NCI-H2227 (cell line): Measurements from ENCODE around the gene ANK2.

Experiments
- DNase-seq: peaks from one replicate; lab custom pipeline; 2025; ENCODE audit not compliant: unreplicated experiment; lab: John Stamatoyannopoulos, UW

ANK2 gene

DNA sequence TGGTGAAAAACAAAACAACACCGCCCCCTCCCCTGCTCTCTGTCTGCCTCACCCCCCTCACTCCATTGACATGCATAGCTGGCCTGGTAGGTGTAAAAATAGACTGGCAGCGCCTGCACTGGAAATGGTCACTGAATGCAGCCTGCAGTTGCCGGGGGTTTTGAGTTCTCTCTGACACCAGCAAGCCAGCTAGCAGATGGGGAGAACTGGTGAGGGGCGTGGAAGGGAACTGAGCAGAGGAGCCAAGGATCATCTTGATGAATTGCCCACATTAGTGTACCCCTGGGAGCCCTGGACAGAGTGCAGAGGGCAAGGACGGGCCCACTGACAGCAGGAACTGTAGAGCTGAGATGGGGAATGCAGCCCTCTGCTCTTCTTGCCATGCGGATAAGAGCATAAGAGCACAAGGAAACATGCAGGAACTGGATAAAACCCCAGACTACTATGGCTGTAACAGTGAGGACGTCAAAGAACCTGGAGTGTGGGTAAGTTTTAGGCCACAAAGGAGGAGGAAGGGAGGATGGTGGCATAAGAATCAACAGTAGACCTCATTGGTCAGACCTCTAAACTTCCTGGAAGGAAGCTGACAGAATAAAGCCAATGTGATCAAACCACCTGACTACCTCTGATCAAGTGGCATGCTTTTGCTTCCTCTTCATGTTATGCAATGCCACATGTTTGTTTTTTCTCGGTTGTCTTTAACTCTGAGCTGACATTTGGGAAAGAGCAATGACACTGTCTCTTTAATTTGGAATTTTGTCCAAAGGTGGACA lies 96.3 kb downstream of the ANK2 start:
- peak; percentile 31 for DNase-seq

DNA sequence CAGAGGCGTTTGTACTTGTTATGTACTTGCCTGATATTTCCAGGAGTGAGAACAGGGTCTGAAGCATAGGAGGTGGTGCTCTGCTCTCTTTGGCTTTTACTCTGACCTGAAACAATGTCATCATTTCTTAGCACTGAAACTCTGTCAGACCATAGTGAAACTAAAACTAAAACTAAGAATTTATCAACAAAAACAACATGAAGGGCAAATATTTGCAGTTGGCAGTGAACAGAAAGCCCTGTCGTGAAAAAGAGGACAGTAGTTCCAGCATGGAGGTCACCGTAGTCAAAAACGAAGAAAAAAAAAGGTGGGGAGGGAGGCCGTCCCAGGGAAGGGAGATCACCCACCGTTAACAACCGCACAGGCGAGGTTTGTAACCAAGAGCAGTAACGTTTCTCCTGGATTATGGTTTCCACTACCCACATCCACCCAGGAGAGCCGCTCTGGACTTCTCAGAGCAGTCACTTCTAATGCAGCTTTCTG lies 97.5 kb downstream of the ANK2 start:
- no peak for DNase-seq

DNA sequence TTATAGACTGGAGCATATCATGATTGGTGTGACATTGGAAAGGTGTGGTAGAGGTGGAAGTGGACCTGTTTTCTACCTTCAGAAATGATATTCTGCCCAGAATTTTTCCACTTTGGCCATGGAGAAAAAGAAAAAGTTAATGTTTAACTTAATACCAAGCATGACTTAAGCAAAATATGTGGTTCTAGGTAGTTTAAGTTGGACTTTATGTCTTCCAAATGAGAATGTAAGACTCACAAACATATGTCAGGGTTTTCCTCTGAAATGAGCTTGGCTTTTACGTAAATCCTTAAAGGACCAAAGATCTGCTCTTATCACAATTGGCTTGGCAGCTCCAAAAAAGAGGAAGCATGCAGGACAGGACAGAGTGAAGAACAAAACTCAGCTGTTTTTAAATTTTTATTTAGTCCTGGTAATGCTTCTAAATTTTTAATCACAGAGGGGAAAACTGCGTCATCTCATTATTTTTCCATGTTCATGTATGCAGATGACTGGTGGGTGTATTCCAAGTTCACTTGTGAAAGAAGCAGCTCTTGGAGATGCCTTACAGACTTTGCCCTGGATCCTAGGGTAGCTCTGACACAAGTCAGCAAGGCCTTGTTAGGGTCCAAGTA lies 98.2 kb downstream of the ANK2 start:
- DNase-seq = no peak

DNA sequence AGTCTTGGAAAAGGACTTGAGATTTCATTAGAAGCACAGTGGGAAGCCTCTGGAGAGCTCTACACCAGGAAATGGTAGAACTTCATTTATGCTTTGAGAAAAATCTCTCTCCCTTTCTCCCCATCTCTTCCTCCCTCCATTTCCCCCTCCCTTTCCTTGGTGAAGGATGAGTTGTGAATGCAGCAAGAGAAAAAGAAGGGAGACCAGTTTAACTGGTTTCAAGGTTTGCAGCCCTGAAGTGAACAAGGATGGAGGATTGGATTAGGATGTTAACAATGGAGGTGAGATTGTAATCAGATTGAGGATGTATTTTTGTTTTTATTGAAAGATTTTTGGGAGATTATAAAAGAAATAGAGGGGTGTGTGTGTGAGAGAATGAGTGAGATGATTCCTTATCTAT lies 99.5 kb downstream of the ANK2 start:
- no peak for DNase-seq

DNA sequence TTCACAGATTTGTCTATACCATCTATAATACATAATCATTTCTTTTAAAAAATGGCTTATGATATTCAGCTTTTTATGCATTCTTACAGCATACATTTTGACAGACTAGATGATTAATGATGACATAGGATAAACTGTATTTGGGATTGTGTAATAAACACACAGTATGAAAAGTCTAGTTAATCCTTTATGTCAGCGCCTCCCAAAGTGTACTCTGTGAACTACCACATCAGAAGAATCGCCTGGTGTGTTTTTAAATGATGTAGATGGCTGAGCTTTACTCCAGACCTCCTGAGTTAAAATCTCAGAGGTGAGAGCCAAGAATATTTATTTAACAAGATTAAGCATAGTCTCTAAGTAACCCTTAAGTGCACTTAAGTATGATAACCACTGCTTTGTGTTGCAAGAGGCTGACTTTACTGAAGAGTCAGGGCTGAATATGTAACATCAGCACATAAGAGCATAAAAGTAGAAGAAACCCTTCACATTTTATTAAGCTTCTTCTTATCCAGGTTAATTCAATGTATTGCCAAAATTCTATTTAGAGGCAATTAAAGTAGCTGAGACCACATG lies 104.2 kb downstream of the ANK2 start:
- peak; percentile 46 for DNase-seq

DNA sequence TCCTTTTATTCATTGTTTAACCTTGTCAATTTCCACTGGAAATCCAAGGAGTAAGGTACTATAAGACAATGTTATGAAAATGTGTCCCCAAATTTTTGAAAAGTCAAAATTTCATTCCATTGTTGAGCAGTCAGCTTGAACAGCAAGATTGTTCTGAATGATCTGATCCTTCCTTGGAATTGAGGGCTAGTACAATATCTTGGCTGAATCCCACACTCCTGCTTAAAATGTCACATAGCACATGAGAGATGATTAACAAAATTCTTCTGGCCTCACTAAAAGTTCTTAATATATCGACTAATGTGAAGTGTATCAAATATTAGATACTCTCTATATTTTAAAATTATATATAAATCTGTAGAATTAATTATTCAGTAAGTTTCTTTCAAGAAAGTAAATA lies 104.8 kb downstream of the ANK2 start:
- no peak for DNase-seq

DNA sequence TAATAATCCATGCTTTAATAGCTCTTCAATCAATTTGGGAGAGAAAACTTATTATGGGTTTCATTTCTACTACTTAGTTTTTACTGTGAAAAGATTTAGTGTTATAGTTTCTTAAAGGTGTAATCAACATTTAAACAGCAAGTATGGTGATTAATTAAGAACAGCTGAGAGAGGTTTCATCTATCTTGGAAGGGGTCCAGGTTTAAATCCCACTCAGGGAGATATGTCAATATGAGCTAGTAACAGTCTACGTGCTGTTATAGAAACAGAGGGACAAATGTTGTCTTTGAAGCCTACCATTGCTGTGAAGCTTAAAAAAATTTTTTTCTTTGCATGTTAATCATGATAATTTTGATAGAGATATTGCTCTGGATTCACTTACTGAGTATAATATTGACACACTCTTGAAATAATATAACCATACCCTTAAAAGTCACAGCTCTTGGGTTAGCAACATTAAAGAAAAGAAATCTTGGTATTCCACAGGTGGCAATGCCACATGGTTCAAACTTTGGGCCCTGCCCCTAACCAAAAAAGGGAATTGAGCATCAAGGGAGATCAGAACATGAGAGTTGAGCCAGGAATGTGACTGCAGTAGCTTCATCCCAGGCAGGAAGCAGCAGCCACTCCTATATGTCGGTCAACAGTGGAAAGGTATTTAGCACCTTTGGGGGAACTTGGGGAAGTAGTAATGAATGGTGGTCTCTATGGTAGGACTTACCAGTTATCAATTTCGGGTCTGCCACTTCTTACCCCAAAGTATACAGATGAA lies 107.8 kb downstream of the ANK2 start:
- DNase-seq = no peak

DNA sequence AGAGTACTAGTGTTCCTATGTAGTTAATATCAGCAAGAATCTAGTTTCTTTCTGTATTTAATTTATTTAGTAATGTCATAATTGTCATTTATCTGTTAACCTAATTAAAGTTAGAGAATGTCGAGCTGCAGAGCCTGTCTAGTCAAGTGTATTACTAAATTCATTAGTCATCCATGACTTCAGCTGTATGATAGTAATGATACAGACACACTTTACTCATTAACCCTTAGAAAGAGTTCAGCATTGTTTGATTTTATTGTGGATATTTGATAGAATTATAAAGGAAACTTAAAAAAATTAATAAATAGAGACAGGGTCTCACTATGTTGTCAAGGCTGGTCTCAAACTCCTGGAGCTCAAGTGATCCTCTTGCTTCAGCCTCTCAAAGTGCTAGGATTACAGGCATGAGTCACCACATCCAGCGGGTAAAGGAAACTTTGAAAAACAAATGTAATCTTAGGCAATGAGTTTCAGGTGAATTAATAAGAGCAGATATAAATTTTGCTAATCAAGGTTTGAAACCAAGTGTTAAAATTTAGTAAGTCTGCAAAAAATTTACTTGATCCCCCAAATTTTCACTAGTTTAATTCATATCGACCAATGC lies 110.6 kb downstream of the ANK2 start:
- no peak for DNase-seq

DNA sequence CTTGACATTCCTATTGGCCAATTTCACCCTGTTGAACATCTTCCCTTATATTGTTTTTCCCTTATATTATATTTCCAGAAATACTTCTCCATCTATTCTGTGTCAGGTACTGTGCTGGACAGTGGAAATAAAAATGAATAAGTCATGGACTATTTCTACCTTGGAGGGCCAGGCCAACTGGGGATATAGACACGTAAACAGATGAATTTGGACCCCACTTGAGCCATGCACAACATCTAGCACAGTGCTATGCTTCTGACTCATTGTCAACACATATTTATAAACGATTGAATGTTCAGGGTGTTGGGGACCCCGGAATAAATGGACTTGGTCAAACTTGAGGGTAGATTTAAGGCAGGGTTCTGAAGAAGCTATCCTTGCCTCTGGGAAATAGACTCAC lies 111.1 kb downstream of the ANK2 start:
- DNase-seq = no peak

DNA sequence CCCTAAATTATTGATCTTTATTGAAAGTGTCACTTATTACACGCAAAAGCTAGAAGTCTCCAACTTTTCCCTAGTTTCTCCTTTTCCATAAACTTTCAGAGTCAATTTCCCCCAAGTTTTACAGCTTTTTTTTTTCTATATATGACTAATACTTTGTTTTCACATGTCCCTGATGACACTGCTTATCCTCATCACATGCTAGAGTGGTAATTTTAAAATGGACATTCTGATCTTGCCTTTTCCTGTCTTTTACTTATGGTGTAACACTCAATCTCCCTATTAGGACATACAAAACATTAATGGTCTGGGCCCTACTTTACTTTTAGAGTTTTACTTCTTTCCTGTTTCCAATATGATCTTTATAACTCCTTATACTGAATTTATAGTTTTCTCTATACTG lies 112.6 kb downstream of the ANK2 start:
- DNase-seq = no peak

DNA sequence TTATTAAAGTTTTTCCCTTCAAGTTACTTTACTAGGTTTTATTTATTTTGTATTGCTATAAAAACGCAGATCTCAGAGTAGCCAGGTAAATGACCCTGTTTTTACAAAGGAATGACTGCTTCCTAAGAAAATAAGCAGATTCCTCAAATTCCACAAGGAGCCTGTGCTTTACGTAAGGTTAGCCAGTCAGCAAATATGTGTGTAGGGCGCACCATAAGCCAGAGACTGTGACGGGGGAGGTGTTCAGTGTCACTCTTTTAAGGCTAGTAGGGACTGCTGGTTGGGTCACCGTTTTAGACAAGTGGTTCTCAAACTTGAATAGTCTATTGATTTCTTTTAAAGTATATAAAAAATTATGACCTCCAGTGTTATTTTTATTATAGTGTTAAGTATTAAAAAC lies 119.9 kb downstream of the ANK2 start:
- DNase-seq = no peak

DNA sequence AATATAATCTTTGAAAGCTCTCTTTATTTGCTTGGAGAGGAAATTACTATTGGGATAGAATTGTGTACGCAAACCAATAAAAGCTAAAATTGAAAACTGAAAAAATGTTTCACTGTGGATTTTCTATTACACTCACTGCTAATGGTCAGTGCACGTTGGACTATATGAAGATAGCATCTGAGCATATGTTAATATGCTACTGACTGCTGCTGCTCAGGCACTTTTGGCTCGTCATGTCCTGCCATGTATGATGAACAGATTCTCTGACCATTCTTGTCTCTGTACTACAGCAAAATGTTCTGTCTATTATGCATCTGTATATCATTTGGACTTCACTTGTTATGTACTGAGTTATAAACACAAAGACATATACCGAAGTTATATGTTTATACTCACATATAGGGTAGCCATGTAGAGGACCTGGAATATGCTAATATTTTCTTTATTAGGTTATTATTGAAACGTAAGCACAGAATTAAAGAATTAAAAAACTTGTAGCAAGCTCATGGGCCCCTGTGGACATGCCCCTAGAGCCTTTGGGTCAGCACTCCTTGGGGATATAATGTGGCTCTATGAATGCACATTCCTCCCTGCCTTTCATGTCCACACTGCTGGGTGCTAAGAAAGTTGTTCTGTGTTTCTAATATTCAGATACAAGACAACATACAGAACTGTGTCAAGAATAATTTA lies 120.8 kb downstream of the ANK2 start:
- DNase-seq = no peak

DNA sequence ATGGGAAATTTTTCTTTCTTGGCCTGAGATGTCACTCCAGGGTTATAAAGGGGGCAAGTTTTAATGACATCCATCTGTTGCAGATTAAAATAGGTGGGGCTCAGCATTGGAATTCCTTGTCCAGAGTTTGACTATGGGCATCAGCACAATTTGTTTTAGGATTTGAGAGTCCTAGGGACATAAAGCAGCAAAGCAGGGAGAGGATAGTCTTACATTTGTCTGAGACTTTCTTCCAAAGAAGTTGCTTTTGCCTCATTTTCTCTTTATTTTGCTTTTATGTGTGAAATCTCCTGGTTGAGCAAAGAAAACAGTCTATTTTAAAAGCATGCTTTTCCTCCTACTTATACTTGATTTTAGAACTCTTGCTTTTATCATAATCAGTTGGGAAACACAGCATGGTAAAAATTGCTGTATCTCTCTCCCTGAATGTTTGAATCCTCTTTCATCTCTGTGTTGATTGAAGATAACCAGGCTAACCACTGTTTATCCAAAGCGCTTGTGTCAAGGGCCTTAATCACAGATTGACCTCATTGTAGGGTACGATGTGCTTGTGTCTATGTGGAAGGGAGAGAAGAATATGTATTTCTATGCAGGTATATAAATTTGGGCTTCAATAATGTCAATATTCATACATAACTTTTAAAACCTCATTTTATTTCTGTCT lies 121.5 kb downstream of the ANK2 start:
- DNase-seq = no peak

DNA sequence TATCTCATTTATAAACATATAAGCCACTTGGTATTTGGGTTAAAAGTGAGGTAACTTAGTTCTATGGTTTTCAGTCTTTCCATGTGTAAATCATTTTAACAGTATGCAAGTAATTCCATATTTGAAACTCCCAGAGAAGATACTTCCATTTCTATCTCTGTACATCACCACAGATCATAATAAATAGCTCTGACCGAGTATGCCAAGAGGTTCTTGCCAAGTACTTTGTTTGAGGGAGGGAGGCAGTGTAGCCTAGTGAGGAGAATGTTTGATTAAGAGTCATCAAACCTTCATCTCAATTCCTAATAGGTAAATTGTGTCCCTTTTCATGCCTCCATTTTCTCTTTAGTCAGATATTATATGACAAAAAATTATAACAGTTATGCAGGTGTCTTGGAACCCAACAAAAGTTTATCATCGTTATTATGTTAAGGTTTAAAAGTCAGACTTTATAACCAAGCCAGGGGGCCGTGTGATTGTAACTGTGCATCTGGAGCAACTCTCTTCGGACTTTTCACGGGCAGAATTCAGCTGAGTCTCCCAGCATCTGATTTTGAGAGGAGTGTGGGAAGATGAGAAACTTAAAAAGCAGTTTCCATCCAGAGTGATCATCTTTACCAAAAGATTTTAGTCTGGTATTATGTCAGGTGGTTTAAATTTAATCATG lies 123.8 kb downstream of the ANK2 start:
- no peak for DNase-seq

DNA sequence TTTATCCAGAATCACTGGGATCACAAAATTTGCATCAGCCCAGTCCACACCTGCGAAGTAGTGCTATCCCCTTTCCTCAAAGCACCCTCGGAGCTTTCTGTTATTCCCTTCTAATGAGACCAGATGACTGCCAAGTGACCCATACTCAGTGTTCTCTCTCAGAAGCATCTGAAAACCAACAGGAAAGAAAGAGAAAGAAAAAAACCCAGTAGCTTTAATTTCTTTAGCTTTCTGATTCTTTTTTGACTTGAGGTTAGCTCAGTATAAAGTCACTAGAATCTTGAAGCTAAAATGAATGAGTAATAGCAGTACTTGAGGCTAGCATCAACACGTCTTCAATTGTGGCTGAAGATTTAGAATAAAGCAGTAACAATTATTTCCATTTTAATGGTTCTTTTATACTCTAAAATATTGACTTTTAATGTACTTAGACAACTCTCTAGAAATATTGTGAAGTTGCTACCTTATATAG lies 124.4 kb downstream of the ANK2 start:
- no peak for DNase-seq

DNA sequence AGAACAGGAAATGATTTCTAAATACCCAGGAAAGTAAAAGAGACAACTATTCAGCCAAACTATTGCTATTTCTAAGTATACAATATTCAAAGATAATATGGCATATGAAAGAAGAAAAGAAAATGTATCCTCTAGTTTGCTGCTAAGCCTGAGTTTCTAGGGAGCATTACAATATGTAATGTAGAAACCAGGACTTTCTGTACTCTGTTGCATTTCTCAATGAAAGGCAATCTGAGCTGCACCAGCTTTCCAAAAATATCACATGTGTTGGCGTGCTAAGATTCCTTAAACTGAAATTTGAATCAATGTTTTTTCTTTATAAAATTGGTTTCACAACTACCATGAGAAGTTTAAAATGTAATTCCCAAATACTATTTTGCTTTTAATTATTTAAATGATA lies 129.6 kb downstream of the ANK2 start:
- DNase-seq = no peak

DNA sequence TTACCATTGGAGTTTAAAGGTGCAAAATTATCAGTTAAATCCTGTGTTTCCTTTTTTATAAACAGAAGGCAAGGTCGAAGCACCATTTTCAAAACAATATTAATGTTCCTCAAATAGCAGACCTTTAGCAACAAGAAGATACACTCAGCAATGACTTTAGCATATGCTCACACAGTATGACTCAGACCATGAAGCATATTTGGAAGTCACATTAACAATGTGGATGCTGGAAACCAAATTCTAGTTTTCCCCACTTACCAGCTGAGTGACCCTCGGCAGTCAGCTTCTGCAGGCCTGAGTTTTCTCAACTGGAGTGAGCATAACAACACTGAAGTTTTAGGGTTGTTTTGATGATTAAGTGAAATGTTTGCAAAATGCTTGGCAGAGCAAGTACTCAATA lies 130.5 kb downstream of the ANK2 start:
- DNase-seq = no peak

DNA sequence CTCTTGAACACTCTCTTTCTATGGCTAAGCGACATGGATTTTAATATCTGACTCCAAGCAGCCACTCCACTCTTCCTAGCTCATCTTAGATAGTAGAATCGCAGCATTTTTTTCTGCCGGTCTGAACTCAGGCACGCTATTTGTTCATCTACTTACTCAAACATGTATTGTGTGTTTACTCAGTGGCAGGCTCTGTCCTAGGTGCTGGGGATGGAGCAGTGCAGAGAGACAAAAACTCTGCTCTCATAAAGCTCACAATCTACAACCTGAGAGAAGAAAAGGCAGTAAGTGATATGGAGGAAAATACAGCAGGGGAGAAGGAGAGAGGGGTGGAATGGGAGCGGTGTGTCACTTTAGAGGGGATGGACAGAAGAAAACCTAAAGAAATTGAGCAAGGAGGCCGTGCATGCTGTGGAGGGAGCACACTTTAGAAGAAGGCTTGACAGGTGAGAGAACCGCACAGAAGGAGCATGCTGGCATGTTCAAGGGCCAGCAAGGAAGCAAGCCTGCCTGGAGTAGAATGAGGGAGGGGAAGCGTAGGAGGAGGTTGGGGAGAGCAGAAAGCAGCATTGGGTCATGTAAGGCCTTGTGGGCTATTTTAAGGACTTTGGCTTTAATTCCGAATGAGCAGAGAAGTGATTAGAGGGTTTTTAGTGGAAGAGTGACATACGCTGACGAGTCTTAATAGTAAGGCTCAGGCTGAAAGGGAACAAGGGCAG lies 132.0 kb downstream of the ANK2 start:
- no peak for DNase-seq
